Esophagus squamous epithelium (tissue), 4 donors: ENCODE results near the gene CAMTA1.

Experiments
- POLR2A ChIP-seq, 4 donors: fragments of 450-650 bp; IDR thresholded peaks; one replicate each; pipeline ENCODE4 v1.6.1; 2017; ENCODE audit warnings: antibody characterized with exemption in 4 of 4, mild to moderate bottlenecking in 4 of 4, moderate library complexity in 3 of 4
- TF ChIP-seq, protein P1 (sequence below), 6 experiments: fragments of 450-650 bp in 4 of 6; fragments of 200-600 bp in 2 of 6; sonication (generic) in 2 of 6; IDR thresholded peaks; one replicate each; pipeline ENCODE4 v1.5.1; 2016 to 2019; ENCODE audit warnings: antibody characterized with exemption in 6 of 6, mild to moderate bottlenecking in 4 of 6, moderate library complexity in 4 of 6

DNA sequence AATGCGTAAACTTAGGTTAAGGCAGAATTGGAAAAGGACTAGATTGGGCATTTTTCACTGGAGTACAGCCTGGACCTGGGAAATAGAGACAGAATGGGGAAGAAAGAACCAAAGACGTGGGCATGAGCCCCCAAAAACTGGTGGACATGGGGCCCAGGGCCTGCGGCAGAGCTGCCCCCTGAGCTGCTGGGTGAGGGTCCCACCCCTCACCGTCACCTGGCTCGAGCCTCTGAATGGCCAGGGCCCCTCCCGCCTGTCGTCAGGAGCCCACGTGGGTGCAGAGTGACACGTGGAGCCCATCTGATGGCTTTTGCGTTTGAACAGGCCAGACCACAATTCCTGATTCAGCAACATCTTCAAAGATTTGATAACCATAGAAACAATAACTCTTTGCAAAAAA lies 624.9 kb downstream of the CAMTA1 start:
- no peak for TF ChIP-seq POLR2A (IDR thresholded peaks at IDR 0.05)
- TF ChIP-seq, protein P1, sequence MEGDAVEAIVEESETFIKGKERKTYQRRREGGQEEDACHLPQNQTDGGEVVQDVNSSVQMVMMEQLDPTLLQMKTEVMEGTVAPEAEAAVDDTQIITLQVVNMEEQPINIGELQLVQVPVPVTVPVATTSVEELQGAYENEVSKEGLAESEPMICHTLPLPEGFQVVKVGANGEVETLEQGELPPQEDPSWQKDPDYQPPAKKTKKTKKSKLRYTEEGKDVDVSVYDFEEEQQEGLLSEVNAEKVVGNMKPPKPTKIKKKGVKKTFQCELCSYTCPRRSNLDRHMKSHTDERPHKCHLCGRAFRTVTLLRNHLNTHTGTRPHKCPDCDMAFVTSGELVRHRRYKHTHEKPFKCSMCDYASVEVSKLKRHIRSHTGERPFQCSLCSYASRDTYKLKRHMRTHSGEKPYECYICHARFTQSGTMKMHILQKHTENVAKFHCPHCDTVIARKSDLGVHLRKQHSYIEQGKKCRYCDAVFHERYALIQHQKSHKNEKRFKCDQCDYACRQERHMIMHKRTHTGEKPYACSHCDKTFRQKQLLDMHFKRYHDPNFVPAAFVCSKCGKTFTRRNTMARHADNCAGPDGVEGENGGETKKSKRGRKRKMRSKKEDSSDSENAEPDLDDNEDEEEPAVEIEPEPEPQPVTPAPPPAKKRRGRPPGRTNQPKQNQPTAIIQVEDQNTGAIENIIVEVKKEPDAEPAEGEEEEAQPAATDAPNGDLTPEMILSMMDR (IDR thresholded peaks at IDR 0.05), result no peak
